GM12891 (cell line): ENCODE data around the gene ZNF618.

Experiments used
- PAX5 ChIP-seq: IDR thresholded peaks from 2 replicates; pipeline ENCODE4 v1.6.1; 2011; ENCODE audit warnings: low read length, moderate library complexity, mild to moderate bottlenecking; ENCODE audit not compliant: insufficient read depth, severe bottlenecking
- POLR2A ChIP-seq: IDR thresholded peaks from 2 replicates; pipeline ENCODE4 v1.6.1; 2011; ENCODE audit warnings: low read depth, low read length, control low read depth
- POLR2AphosphoS5 ChIP-seq: IDR thresholded peaks from 2 replicates; pipeline ENCODE4 v1.6.1; 2011; ENCODE audit warnings: low read depth, low read length, control low read depth
- SPI1 ChIP-seq: IDR thresholded peaks from 2 replicates; pipeline ENCODE4 v1.6.1; 2011; ENCODE audit warnings: low read depth, low read length, control low read depth
- TAF1 ChIP-seq: IDR thresholded peaks from 2 replicates; pipeline ENCODE4 v1.6.1; 2011; ENCODE audit warnings: low read depth, low read length, control low read depth

GRCh38 chr9:113973226-113973625 is 97.1 kb downstream of the ZNF618 start:
- TF ChIP-seq POLR2AphosphoS5 (no peak), POLR2A (no peak), TAF1 (no peak), SPI1 (no peak), PAX5 (no peak)
